Neural cell (in vitro differentiated cells): ENCODE measurements around the gene IL36B.

Source experiments
- TAF1 ChIP-seq: IDR thresholded peaks from 2 replicates; pipeline ENCODE4 v1.6.1; 2012; ENCODE audit warnings: low read depth
- TF ChIP-seq, protein P1 (sequence below): IDR thresholded peaks from 2 replicates; pipeline ENCODE4 v1.6.1; 2012; ENCODE audit warnings: borderline replicate concordance
- TF ChIP-seq, protein P2 (sequence below): fragments of 450-650 bp; IDR thresholded peaks from 2 replicates; pipeline ENCODE4 v1.5.1; 2014; ENCODE audit warnings: antibody characterized with exemption, mild to moderate bottlenecking, moderate library complexity; ENCODE audit not compliant: poor library complexity, severe bottlenecking

DNA sequence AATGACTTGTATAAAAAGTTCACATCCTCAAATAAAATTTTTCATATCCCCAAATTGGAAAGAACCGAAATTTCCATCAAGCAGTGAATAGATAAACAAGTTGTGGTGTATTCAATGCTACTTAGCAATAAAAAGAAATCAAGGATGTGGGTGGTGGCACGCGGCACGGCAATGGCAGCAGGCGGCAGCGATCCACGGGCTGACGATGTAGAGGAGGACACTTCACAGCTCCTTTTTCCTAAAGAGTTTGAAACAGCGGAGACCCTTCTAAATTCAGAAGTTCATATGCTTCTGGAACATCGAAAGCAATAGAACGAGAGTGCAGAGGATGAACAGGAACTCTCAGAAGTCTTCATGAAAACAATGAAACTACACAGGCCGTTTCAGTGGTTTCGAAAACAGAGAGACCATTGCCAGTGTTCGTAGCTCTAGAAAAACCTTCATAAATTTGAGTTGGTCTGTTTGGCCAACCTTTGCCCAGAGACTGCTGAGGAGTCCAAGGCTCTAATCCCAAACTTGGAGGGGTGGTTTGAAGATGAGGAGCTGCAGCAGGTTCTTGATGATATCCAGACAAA is 57.2 kb downstream of the IL36B start:
- TF ChIP-seq, protein P1, sequence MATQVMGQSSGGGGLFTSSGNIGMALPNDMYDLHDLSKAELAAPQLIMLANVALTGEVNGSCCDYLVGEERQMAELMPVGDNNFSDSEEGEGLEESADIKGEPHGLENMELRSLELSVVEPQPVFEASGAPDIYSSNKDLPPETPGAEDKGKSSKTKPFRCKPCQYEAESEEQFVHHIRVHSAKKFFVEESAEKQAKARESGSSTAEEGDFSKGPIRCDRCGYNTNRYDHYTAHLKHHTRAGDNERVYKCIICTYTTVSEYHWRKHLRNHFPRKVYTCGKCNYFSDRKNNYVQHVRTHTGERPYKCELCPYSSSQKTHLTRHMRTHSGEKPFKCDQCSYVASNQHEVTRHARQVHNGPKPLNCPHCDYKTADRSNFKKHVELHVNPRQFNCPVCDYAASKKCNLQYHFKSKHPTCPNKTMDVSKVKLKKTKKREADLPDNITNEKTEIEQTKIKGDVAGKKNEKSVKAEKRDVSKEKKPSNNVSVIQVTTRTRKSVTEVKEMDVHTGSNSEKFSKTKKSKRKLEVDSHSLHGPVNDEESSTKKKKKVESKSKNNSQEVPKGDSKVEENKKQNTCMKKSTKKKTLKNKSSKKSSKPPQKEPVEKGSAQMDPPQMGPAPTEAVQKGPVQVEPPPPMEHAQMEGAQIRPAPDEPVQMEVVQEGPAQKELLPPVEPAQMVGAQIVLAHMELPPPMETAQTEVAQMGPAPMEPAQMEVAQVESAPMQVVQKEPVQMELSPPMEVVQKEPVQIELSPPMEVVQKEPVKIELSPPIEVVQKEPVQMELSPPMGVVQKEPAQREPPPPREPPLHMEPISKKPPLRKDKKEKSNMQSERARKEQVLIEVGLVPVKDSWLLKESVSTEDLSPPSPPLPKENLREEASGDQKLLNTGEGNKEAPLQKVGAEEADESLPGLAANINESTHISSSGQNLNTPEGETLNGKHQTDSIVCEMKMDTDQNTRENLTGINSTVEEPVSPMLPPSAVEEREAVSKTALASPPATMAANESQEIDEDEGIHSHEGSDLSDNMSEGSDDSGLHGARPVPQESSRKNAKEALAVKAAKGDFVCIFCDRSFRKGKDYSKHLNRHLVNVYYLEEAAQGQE, result no peak
- TF ChIP-seq, protein P2, sequence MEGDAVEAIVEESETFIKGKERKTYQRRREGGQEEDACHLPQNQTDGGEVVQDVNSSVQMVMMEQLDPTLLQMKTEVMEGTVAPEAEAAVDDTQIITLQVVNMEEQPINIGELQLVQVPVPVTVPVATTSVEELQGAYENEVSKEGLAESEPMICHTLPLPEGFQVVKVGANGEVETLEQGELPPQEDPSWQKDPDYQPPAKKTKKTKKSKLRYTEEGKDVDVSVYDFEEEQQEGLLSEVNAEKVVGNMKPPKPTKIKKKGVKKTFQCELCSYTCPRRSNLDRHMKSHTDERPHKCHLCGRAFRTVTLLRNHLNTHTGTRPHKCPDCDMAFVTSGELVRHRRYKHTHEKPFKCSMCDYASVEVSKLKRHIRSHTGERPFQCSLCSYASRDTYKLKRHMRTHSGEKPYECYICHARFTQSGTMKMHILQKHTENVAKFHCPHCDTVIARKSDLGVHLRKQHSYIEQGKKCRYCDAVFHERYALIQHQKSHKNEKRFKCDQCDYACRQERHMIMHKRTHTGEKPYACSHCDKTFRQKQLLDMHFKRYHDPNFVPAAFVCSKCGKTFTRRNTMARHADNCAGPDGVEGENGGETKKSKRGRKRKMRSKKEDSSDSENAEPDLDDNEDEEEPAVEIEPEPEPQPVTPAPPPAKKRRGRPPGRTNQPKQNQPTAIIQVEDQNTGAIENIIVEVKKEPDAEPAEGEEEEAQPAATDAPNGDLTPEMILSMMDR, result no peak
- no peak for TF ChIP-seq TAF1
